ENCODE results near the gene SLC22A7.
"Not testable (repeated sequence)": the region's sequence is repeated elsewhere in the genome, so short reads cannot be mapped to it uniquely, and the experiment has no call there.

SLC22A7 gene

DNA sequence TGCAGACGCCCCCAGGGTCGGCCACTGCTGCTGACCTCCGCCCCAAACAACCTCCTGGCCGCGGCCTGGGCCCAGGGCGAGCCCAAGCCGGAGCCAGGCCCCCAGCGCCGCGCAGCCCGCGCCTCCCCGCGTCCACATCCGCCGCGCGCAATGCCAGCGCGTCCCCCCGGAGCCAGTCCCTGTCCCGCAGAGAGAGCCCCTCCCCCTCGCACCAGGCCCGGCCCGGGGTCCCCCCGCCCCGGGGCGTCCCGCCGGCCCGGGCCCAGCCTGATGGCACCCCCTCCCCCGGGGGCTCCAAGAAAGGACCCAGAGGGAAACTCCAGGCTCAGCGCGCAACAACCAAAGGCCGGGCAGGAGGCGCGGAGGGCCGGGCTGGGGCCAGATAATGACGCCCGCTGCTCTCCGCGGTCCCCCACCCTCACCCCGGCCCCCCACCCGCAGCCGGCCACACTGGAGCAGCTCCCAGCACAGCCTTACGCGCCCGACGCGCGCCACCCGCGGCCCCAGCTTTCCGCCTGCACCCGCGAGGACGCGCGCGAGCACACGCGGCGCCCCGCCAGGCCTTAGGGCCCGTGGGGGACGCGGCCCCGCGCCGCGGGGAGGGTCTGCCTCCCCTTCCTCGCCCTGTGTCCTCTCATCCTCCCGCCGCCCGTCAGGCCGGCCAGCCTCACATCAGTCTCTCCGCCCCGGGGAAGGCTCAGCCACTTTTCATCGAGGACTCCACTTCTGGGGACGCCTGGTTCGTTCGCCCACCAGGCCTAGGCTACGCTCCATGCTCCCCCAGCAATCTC, 12.9 kb upstream of the SLC22A7 start:
- no peak for DNase-seq

DNA sequence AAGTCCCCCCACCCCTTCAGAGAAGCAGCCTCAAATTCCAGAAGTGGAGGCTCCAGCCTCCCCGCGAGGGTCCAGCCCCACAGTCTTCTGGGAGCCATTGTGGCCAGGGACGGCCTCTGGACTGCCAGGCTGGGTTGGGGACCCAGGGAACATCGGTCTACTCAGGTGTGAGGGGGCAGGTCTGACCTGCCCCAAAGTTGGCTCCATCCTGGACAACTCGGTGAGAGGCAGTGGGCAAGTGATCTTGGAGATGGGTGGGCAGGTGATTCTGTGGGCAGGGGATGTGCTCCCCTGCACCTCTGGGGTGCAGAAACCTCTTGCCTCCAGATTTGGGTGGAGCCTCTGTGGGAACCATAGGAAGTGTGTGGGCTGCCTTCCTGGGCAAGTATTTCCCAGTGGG, 12.2 kb upstream of the SLC22A7 start:
- no peak for DNase-seq

DNA sequence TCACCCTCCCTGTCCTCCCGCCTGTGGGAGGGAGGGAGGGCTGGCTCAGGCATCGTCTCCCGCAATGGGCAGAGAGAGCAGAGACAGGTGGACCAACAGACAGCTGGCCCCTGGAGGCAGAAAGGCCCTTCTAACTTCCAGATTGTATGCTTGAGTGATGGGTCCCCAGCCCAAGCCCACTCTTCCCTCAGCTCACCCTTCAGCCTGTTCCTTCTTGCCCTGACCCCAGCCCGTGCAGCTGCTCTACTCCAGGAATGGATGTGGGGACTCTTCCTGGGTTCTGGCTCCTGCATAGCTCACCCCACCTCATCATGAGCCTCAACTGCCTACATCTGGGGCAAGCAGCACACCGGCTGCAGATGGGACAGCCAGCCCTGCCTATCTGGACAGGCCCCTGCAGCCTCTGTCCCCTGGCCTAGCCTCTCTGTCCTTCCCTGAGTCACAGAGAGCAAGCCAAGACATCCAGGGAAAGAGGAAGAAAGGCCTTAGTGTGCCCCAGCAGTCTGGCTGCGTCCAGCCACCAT, 11.5 kb upstream of the SLC22A7 start:
- DNase-seq = no peak

DNA sequence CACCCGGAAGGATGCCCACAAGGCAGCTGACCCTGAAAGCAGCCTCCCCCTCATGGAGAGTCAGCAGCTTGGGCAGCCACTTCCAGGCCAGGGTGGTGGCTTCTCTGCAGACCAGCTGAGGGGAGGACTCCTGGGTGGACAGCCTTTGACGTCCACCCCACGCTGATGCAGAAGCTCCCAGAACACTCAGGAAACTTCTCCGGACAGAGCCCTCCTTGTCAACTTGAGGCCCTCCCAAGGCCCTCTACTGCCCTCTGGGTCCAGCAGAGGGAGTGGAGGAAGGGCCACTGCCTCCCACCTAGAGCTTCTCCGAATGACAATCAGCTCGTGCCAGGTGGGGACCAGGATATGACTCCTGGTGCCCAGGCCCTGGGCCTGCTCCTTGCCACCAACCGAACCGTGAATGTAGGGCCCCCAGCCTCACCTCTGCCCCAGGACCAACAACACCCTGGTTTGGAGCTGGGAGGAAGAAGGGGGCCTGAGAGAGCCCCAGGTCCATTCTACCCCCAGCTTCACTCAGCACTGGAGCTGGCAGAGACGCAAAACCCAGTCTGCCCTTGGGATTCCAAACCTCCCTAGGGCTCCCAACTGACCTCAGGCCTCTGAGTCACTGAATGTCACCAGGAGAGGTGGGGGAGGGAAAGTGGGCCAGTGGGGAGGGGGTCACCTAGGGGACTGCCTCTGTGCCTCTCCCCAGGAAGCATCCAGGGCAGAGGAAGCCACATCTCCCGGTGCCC, 10.9 kb upstream of the SLC22A7 start:
- no peak for DNase-seq

DNA sequence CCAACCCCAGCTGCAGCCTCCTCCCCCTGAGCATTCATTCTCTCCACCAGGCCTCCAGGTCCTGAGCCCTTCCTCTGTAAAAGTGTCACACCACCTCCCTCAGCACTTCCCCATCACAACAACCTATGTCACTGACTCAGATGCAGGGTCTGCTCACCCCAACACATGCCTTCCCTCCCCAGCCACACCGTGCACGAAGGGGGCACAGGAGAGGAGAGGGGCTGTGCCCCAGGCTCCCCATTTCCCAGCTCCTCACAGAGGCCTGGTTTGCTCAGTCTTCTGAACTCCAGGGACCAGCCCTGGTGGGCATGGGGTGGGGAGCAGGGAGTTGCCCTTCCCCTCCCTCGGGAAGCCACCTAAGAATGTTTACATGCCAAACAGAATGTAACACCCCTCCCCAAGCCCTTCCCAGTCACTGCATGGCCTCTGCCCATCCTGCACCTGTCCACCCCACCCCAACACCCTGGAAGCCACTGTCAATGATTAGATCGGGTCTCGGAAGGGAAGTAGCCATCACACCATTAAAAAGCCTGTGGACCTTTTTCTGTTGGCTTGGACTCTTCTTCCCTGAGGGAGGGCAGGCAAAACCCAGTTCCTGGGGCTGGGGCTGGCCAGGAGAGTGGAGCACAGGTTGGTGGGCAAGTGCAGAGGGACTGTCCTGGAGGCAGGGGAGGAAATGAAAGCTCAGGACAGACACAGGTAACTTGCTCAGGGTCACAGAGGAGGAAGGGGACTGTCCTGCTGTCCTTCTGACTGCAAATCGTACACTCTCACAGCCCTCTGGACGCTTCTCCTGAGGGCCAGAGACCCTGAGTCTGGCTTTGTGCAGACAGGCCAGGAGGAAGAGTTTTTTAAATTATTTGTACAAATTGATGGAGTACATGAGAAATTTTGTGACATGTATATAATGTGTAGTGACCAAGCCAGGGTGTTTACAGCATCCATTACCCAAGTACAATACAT, 10.1 kb upstream of the SLC22A7 start:
- no peak for DNase-seq

DNA sequence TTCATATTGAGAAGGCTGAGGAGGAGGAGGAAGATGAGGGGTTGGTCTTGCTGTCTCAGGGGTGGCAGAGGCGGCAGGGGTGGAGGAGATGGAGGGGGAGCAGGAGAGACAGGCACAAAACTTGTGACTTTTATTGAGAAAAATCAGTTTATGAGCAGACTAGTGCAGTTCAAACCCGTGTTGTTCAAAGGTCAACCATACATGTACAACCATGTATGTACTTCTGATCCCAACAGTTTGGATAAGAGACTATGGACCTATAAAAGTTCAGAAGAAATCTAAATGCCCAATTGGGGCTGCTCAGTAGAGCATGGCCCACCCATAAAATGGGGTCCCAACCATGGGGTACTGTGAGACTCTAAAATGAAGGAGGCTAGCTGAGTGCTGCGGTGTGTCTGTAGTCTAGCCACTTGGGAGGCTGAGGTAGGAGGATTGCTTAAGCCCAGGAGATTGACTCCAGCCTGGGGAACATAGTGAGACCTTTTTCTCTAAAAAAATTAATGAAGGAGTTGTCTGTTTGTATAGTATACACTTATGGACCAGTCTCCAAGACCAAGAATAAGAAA, 7.6 kb upstream of the SLC22A7 start:
- DNase-seq = no peak

DNA sequence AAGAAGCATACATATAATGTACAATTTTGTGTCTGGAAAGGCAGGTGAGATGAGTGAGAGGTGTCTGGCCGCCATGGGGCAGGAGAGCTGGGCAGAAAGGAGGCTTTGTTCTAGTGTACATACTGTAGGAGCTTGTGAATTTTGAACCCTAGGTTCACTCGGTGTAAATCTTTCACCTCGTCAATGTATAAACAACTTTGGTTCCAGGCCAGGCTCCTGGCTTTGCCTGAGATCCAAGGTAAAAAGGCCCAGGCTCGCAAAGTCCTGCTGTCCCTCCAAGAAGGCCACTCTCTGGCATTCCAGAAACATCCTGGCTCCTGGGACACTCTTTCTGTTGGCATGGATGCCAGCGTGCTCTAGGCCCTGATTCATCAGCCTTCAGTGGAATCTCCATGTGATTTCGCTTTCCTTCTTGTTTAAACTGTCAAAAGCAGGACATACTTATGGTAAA, 7.1 kb upstream of the SLC22A7 start:
- no peak for DNase-seq

DNA sequence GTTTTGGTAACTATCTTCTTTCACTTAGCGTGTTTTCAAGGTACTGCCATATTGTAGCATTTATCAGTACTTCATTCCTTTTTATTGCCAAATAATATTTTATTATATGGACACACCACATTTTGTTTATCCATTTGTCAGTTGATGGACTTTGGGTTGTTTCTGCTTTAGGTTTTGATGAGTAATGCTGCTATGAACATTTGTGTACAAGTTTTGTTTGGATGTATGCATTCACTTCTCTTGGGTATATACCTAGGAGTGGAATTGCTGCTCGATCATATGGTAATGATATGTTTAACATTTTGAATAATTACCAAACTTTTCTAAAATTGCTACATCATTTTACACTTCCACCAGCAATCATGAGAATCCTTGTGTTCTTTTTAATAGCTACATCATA, 6.4 kb upstream of the SLC22A7 start:
- DNase-seq = no peak

DNA sequence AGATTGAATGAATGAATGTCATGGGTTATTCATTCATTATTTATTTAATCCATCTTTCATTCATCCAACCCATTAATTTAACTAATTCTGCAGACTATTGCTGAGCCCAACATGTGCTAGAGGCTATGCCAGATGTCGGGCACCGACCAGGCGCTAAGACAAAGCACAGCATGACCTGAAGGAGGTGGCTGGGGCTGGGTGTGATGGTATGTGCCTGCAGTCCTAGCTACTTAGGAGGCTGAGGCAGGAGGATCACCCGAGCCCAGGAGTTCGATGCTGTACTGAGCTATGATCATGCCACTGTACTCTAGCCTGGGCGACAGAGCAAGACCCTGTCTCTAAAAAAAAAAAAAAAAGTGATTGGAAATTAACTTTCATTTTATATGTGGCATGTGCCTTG, 5.7 kb upstream of the SLC22A7 start:
- DNase-seq = no peak

DNA sequence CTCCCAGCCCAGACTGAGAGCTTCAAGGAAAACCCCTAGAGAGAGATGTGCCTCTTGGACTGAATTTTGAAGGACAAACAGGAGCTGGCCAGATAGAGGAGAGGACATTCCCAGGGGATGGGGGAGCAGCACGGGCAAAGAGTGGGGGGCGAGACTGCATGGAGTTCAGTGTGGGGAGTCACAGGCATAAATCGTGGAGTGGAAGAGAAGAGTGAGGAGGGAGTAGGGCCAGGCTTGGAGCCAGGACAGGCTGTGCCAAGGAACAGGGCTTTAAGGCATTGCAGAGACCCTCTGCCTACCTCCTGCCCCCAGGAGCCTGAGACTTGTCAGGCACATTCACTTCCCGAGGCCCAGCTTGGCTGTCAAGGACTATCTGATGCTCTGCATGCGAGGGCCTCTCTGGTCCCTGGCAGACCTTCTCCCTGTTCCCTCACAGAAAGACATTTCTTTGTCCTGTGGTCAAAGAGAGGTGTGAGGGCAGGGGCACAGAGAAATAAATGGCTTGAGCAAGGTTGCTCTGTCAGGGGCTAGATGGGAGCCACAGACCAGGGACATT, 5.2 kb upstream of the SLC22A7 start:
- DNase-seq = no peak

DNA sequence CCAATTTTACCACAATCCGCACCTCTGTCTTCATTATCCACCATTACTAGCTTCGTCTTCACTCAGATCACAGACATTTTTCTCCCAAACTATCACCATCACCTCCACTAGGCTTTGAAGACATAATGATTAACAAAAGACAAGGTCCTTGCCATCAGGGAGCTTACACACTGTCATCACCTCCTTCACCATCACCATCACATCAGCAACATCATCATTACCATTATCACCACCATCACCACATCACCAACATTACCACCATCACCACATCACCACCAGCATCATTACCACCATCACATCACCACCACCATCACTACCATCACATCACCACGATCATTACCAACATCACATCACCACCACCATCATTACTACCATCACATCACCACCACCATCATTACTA, 4.4 kb upstream of the SLC22A7 start:
- DNase-seq = no peak

DNA sequence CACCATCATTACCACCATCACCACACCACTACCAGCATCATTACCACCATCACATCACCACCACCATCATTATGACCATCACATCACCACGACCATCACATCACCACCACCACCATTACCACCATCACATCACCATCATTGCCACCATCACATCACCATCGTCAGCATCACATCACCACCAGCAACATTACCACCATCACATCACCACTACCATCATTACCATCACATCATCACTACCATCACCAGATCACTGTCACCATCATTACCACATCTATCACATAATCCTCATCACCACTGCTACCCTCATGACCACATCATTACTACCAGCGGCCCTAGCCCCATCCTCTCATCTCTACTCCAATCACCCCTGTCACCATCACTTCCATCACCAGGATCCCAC, 3.5 kb upstream of the SLC22A7 start:
- no peak for DNase-seq

DNA sequence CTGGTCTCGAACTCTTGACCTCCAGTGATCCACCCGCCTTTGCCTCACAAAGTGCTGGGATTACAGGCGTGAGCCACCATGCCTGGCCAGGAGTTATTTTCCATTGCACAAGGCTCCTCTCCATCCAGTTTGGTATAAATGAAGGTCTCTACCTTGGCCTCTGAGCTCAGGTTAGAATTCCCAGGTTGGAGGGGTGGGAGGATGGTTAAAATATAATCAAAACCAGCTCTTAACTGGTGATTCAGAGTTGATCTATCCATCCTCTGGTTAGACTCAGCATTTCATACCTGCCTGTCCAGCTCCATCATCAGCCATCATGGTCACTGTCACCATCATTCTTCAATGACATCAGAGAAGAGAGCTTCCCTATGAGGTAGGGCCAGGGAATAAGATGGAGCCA, 2.6 kb upstream of the SLC22A7 start:
- no peak for DNase-seq

DNA sequence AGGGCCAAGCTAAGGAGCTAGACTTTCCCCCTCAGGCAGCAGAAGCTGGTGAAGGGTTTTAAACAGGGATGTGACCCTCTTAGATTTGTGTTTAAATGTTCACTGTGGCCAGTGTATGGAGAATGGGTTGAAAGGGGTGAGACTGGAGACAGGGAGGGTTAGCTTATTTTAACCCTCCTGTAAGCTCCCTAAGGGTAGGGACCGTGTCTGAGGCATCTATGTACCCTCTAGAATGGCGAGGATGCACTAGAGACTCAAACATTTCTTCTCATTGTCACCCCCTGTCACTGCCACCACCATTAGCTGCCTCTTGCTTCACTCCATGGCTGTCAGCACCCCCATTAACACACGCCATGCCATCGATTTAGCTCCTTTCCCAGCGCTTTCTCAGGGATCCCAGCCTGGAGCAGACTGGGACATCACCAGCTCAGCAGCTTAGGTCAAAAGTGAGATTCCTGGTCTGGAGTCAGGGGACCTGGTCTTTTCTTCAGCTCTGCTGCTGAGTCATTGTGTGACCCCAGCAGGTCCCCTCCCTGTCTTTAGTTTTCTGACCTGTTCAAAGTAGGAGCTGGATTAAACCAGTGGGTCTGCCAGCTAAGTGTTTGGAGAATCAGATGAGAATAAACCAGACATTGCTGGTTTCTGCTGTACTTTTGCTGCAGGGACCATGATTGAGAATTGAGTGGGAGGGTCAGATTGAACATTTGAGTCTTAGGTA, 1.1 kb upstream of the SLC22A7 start:
- no peak for DNase-seq

DNA sequence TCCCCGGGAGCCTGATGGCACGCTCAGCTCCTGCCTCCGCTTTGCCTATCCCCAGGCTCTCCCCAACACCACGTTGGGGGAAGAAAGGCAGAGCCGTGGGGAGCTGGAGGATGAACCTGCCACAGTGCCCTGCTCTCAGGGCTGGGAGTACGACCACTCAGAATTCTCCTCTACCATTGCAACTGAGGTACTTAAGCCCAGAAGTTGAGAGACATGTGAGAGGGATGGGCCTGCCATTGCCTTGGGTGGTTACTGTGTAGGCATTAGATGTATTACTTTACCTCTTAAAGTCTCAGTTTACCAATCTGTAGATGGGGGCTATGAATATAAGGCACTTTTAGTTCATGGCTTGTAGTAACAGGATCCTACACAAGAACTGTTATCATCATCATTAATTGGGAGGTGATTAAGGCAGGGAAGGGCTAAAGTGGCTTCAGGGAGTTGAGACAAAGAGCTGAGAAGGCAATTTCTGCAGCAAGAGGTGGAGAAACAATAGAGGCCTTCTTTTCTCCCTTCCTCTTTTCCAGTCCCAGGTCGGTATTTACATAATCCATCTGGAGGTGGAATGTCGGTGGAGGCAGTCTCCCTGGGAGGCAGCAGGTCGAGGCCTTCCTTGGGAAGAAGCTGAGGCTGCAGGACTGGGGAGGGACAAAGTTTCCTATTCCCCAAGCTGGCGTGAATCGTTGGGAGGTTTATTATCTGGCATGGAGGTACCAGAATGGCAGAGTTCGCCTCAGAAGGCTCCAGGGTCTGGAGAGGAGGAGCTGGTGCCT, 691 bp downstream of the SLC22A7 start:
- DNase-seq = no peak

DNA sequence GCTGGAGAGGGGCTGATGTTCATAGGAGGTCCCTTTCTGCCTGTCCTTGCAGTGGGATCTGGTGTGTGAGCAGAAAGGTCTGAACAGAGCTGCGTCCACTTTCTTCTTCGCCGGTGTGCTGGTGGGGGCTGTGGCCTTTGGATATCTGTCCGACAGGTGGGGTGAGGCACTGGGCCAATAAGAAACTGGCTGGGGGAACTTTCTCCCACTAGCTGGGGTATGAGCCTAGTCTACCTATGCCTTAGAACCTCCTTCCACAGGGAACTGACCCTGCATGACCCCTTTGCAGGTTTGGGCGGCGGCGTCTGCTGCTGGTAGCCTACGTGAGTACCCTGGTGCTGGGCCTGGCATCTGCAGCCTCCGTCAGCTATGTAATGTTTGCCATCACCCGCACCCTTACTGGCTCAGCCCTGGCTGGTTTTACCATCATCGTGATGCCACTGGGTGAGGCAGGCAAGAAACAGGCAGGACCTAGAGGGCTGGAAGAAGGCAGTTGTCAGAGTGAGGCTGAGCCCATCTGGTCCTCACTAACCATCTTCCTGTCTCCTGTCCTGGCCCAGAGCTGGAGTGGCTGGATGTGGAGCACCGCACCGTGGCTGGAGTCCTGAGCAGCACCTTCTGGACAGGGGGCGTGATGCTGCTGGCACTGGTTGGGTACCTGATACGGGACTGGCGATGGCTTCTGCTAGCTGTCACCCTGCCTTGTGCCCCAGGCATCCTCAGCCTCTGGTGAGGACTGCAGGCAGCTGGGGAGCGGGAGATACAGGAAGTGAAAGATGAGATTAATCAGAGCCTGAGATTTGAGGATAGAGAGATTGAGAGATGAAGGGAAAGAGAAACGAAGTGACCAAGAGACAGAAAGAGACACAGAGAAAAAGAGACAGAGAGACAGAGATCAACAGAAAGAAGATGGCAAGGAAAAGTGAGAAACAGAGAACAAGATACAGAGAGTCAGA, 1.6 kb downstream of the SLC22A7 start:
- DNase-seq = no peak

DNA sequence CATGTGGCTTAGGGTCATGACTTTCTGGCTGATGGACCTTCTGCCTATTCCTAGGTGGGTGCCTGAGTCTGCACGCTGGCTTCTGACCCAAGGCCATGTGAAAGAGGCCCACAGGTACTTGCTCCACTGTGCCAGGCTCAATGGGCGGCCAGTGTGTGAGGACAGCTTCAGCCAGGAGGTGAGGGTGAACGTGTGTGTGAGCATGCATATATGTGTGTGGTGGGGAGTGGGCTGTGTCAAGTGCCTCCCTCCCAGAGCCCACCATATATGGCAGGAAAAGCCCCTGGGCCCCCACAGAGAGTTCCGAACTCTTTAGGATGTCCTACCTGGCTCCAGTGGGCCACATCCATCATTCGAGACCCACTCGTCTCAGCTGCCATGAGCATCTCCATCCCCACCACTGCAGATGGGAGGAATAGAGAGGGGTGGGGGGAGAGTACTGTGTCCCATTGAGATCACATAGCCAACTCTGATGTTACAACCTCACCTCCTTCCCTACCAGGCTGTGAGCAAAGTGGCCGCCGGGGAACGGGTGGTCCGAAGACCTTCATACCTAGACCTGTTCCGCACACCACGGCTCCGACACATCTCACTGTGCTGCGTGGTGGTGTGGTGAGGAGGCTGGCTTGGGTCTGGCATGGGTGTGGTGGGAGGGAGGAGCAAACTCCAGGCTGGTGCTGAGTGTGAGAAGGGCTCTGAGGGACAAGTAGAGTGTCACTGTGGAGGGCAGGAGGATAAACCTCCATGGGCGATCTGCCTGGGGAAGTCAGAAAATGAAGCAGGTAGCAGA, 3.2 kb downstream of the SLC22A7 start:
- DNase-seq = no peak

DNA sequence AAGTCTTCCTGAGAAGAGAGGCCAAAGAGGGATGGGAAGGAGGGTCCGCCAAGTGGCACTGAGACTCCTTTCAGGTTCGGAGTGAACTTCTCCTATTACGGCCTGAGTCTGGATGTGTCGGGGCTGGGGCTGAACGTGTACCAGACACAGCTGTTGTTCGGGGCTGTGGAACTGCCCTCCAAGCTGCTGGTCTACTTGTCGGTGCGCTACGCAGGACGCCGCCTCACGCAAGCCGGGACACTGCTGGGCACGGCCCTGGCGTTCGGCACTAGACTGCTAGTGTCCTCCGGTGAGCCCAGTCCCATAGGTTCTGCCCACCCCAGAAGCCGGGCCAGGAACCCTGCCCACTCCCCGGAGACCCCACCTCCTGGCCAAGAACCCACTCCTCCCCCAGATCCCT, 4.1 kb downstream of the SLC22A7 start:
- DNase-seq = no peak

DNA sequence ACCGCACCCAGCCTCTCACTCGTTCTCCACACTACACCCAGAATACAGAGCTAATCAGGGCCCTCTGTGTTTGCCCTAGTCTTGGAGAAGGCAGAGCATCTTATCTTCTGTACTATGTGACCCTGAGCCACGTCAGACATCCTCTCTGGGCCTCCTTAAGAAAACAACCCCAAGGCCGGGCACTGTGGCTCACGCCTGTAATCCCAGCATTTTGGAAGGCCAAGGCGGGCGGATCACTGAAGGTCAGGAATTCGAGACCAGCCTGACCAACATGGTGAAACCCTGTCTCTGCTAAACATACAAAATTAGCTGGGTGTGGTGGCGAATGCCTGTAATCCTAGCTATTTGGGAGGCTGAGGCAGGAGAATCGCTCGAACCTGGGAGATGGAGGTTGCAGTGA, 4.9 kb downstream of the SLC22A7 start:
- not testable (repeated sequence) for DNase-seq

Data from SIG-M5 (cell line).